HG02571 (cell line): ENCODE results near the gene TK2.
"Not testable (repeated sequence)": the region's sequence is repeated elsewhere in the genome, so short reads cannot be mapped to it uniquely, and the experiment has no call there.

ENCODE experiments used
- ATAC-seq: cut with Tn5 transposase; IDR thresholded peaks from one replicate; pipeline ENCODE4 v1.9.1; 2021; ENCODE audit warnings: mild to moderate bottlenecking, moderate library complexity; ENCODE audit not compliant: unreplicated experiment

The TK2 gene

DNA sequence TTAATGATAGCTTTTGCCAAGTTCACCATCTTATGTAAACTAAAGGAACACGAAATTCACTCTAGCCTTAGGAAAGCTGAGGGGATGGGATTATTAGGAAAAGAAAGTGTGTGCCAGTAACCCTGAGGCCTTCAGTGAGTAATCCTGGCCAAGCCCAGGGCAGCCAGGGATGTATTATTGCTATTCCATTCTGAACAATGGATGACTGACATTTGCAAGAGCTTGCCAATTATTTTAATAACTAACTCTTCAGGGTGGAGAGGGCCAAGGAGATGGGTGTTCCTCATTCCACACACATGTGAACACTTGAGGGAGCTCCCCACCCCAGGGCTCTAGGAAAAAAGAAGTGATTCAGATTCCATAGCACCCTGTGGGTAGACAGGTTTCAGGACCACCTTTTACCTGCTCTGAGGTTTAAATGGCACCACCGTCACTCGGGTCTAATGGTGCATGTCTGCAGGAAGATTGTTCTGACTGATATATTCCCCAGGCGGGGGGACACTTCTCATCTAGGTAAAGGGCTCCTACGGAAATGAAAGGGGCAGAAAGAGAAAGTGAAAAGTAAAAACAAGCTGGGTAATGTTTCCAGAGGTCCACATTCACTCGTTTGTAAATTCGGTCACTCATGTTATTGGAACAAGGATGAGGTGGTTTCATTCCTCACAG, 41.5 kb downstream of the TK2 start:
- no peak for ATAC-seq

DNA sequence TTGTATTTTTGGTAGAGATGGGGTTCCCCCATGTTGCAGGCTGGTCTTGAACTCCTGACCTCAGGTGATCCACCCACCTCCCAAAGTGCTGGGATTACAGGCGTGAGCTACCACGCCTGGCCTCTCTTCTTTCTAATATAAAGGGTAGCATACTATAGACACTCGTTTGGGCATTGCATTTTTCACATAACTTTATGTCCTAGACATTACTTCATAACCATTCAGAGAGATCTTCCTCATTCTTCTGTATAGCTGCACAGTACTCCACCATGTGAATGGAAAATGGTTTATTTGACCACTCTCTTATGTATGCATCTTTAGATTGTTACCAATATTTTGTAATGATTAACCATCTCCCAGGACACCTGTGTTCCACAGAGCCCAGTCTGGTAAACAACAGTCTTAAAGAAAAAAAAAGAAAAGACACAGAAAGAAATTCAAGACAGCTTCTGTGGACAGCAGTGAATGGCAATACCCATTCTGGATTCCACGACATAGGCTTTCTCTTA, 42.1 kb downstream of the TK2 start:
- no peak for ATAC-seq

DNA sequence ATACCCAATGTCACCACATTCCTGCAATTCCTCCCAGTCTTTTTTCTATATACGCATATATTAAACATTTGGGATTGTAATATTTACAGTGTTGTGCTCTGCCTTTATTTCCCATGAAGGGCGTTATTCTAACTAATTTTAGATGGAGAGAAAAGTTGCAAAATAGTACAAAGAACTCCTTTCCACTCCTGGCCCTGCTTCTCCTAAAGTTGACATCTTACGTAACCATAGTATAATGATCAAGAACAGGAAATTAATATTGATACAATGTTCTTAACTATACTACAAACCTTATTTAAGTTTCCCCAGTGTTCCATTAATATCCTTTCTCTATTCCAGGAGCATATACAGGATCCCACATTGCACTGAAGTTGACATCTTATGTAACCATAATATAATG, 46.3 kb downstream of the TK2 start:
- ATAC-seq, result no peak

DNA sequence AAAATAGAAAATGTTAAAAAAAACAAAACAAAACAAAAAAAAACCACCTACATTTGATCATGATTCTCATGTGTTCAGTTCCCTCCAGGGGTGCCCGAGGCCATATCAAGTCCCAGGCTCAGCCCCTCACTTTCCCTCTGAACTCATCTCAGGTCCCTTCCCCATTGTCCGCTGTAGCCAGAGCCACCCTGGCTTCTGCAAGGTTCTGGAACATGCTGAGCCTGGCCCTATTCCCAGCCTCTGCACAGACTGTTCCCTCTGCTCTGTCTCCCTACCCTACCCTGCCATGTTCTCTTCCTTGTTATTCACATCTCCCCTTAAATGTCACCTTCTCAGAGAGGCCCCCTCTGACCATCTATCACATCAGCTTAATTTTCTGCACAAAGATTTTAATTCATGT, 46.9 kb downstream of the TK2 start:
- no peak for ATAC-seq

DNA sequence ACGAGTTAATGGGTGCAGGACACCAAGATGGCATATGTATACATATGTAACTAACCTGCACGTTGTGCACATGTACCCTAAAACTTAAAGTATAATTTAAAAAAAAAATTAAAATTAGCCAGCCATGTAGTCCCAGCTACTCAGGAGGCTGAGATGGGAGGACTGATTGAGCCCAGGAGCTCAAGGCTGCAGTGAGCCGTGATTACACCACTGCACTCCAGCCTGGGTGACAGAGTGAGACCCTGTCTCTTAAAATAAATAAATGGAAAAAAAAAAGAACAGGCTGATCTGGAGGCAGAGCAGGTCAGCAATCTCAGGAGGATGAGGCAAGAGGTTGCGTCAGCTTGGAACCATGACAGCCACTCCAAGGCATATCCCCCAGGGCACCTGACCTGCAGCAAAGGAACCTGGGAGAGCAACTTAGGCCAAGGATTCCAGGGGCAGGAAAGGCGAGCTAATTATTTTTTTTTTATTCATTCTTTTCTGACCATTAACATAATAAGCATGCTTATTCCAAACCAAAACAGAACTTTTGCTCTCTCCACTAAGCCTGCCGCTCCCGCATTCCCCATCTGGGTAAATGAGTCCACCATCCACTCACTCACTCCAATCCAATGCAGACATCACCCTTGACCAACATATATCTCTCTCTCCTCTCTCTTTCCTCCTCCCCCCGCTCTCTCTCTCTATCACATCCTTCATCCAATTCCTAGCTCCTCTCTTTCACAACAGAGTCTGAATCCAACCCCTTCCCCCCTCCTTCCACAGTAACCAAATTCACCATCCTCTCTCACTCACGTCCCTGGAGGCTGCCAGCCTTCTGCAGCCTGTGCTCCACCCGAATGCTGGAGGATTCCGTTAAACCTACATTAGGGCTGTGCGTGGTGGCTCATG, 47.7 kb downstream of the TK2 start:
- no peak for ATAC-seq

DNA sequence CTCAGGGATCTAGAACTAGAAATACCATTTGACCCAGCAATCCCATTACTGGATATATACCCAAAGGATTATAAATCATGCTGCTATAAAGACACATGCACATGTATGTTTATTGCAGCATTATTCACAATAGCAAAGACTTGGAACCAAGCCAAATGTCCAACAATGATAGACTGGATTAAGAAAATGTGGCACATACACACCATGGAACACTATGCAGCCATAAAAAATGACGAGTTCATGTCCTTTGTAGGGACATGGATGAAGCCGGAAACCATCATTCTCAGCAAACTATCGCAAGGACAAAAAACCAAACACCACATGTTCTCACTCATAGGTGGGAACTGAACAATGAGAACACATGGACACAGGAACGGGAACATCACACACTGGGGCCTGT, 48.4 kb downstream of the TK2 start:
- ATAC-seq, result not testable (repeated sequence)

DNA sequence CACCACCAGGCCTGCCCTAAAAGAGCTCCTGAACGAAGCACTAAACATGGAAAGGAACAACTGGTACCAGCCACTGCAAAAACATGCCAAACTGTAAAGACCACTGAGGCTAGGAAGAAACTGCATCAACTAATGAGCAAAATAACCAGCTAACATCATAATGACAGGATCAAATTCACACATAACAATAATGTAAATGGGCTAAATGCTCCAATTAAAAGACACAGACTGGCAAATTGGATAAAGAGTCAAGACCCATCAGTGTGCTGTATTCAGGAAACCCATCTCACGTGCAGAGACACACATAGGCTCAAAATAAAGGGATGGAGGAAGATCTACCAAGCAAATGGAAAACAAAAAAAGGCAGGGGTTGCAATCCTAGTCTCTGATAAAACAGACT, 52.0 kb downstream of the TK2 start:
- not testable (repeated sequence) for ATAC-seq

DNA sequence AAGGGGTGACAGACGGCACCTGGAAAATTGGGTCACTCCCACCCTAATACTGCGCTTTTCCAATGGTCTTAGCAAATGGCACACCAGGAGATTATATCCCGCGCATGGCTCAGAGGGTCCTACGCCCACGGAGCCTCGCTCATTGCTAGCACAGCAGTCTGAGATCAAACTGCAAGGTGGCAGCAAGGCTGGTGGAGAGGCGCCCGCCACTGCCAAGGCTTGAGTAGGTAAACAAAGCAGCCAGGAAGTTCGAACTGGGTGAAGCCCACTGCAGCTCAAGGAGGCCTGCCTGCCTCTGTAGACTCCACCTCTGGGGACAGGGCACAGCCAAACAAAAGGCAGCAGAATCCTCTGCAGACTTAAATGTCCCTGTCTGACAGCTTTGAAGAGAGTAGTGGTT, 53.7 kb downstream of the TK2 start:
- ATAC-seq, result not testable (repeated sequence)

DNA sequence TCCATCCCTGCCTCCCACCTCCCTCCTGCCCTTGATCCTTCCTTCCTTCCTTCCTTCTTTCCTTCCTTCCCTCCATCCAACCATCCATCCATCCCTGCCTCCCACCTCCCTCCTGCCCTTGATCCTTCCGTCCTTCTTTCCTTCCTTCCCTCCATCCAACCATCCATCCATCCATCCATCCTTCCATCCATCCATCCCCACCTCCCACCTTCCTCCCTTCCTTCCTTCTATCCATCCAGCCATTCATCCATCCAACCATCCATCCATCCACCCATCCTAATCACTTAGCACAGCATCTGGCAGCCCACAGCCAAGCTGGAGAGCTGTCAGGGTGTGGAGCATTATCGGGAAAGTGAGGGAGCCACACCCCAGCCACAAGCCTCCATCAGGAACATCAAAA, 54.5 kb downstream of the TK2 start:
- ATAC-seq, result no peak

DNA sequence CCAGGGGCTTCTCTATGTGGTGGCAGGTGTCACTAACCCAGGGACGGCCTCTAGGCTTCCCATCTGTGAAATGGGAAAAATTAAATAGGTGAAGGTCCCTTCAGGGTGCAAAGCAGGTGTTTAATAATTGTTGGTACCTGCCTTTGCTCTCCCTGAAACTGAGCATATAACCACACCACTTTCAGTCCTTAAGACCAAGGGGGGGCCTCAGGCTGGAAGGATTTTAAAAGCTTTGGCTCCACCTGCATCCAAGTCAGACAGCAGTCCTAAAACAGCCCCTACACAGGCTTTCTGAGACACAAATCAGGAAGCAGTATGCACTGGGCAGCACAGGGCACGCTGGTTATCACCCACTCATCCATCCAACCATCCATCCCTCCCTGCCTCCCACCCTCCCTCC, 55.0 kb downstream of the TK2 start:
- ATAC-seq, result no peak

DNA sequence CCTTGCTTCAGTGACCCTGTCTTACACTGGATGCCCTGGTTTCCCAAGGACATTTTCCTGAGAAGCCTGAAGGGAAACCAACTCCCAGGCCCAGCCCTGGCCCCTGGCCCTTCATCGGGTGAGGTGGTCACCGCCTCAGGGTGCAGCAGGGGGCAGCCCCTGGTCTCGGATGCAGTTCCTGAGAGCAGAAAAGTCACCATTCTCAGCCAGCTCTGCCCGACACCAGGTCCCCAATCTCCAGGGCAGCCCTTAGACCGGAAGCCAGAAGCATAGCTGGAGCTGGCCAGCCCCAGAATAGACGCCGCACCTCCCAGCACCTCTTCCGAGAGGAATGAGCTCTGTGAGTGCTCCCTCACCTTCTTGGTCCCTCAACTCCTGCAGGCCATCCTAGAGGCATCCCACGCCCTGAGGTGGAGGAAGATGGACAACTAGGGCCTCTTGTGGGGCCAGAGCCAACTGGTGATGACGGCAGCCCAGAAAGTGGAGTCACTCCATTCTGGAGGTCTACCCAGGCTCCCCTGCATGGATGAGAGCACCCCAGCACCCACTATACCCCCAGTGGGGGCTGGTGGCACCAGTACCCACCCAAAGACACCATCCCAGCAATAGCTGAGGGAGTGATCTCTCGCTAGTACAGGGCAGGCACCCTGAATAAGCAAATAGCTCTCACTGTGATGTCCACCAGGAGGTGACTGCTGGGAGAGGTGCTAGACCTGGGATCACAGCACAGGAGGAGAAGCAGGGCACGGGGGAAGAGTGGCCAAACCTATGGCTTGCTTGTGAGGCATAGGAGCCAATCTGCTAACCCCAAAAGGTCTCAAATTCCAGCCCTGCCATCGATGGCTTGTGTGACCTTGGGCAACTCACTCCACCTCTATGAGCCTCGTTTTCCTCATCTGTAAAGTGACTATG, 56.2 kb downstream of the TK2 start:
- ATAC-seq, result no peak

DNA sequence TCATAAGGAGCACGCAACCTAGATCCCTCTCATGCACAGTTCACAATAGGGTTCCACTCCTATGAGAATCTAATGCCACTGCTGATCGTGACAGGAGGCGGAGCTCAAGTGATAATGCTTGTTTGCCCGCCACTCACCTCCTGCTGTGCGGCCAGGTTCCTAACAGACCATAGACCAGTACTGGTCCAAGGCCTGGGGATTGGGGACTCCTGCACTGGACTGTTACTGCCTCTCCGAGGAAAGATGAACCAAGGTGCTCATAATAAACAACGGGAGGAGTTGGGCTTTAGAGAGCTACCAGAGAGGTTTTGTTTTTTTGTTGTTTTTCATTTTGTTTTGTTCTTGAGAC, 58.2 kb downstream of the TK2 start:
- ATAC-seq, result no peak

DNA sequence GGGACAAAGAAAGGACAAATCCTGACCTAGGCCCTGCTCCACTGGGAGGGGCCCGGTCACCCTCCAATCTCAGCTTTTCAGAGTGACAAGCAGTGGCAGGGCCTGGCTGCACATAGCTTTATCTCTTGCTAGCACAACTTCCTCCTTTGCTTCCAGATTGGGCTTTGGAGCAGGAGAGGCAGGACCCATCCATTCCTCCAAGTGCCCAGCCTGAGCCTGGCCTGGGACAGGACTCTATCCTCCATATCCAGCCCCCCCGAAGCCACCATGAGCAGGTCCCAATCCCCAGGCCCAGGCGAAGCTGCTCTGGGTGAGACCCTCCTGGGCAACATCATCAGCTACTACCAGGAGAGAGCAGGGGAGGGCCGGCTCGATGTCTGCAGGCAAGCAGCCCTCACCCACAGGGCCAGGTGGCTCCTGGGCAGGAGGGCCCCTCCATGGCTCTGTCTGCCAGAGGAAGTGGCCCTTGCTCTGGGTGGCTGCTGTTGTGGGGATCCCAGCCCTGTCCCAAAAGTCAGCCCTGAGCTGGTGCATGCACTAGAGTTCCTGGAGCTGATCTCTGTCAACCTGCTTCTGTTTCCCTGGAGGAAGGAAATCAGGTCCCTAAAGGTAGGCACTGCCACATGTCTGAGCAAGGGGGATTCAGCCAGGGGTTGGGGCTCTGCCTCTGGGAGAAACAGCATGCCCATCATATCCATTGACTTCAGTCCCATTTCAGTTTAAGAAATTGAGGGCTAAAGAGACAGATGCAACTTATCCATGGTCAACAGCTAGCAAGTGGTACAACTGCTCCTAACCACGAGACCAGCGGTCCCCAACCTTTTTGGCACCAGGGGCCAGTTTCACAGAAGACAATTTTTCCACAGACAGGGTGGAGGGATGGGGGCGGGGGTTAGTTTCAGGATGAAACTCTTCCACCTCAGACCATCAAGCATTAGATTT, 58.9 kb downstream of the TK2 start:
- no peak for ATAC-seq

DNA sequence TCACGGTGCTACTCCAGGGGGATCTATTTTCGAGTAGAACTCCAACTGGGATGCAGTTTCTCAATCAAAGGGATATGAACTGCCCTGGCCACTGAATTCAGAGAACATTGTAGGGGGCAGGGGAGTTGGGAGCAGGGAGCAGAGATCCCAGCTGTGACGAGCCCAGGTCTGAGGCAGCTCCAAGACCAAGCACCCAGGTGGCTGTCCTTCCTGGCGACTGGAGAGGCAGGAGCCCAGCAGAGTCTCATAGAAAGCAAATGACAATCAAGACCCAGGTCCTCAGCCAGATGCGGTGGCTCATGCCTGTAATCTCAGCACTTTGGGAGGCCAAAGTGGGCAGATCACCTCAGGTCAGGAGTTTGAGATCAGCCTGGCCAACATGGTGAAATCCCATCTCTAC, 60.1 kb downstream of the TK2 start:
- ATAC-seq, result no peak

DNA sequence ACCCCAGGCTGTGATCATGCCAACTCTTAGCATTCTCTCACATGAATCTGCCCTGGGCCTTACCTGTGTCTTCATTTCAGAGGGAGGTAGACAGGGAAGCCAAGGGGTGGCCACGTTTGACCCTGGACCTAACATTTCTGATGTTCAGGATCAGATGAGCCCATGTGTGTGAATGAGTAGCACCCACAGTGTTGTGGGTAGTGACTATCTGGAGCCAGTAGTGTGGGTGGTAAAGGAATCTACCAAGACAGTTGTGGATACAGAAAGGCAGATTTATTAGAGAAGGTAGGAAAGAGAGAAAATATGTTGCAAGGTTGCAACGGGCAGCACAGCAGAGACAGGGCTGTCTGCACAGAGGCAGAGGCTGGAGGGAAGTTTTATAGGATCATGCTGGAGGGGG, 60.5 kb downstream of the TK2 start:
- no peak for ATAC-seq

DNA sequence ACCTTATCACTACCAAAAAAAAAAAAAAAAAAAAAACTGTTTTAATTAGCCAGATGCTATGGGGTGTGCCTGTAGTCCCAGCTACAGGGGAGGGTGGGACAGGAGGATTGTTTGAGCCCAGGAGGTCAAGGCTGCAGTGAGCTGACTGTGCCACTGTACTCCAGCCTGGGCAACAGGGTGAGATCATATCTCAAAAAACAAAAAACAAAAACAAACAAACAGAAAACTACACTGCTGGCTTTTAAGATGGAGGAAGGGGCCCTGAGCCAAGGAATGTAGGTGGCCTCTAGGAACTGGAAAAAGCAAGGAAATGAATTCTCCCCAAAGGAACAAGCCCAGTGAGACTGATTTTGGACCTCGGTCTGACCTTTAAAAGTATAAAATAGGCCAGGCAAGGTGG, 61.4 kb downstream of the TK2 start:
- no peak for ATAC-seq

DNA sequence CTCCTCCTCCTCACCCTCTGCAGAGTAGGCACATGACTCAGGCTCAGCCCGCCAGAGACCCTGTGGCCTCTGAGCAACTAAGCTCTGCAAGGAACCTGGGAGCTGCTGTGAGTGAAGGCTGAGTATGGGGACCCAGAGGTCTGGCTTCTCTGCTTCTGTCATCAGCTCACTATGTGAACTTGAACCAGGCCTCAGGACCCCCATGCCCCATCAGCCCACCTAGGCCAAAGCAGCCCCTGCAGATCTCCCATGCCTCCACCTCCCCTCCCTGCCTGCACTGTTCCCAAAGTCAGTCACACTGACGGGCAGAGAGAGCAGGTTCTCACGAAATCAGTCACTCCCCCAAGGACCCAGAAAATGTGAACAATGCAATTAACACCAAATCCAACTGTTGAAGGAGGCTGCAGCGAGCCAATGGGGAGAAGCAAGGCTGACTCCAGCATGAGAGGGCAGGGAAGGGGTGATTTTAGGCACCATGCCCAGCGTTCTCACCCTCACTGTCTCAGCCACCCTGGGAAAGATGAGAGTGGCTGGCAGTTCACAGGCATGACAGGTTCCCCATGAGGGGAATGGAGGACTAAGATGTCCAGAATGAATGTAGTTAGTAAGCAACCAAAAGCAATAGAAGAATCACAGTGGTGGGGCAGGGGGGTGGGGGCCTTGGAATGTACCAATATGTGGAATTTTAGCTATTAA, 62.2 kb downstream of the TK2 start:
- ATAC-seq, result no peak

DNA sequence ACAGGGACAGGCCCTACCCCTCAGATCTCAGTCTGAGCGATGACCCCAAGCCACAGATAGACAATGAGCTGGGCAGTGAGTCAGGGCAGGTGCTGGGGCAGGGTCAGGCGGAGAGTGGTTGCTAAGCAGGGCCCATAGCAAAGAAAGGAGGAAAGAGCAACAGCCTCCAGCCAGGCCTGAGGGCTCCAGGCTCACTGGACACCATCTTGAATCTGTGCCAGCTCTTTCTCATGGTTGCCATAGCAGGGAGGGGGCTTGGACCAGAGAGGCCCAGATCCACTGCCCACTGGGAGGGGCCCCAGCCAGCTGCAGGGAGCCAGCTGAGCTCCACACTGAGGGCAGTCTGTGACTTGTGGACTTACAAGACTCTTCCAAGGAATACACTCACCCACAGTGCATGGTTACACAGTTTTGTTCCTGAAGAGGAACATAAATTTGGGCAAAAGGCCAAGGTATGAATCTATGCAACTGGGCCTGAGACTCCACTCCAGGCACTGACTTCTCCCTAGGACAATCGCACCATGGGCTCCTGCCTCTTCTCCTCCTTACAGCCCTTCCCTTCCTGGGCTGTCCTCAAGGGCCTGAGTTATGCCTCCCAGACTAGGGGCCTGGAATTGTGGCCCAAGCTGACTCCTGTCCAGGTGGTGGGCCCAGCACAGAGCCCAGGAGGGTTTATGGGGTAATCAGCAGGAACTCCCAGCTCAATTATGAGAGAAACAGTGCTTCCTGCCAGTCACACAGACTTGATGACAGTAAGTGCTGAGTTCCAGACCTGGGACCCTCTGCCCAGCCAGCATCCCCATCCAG, 62.9 kb downstream of the TK2 start:
- ATAC-seq, result no peak
